Neural cell (in vitro differentiated cells): ENCODE data around the gene ATF1. TPM values are rescaled to one million over a fixed set of nuclear protein-coding genes. Genes with fewer than 3 reads are reported as not detected.
"Not testable (repeated sequence)": the region's sequence is repeated elsewhere in the genome, so short reads cannot be mapped to it uniquely, and the experiment has no call there.

Source experiments
- H2AFZ ChIP-seq: fragments of 200-600, 300-800 bp; sonication (generic), shearing (Covaris generic); 2 replicates; pipeline ENCODE4 v1.6.0; 2014; ENCODE audit warnings: low read depth, mild to moderate bottlenecking, antibody characterized with exemption, low read length, moderate library complexity
- H3F3A ChIP-seq: fragments of 200-600 bp; shearing (Covaris generic); 2 replicates; pipeline ENCODE4 v1.6.1; 2016; ENCODE audit warnings: mild to moderate bottlenecking, moderate library complexity, mixed read lengths, antibody characterized with exemption, low read length; ENCODE audit not compliant: insufficient read depth, poor library complexity, severe bottlenecking
- H3K27ac ChIP-seq: fragments of 200-600, 300-800 bp; sonication (generic), shearing (Covaris generic); 2 replicates; pipeline ENCODE4 v1.5.1; 2014; ENCODE audit warnings: mild to moderate bottlenecking, low read length, moderate library complexity
- H3K27me3 ChIP-seq: fragments of 300-800, 200-600 bp; sonication (generic), shearing (Covaris generic); 2 replicates; pipeline ENCODE4 v1.6.0; 2014; ENCODE audit warnings: mild to moderate bottlenecking, low read depth, low read length, moderate library complexity; ENCODE audit not compliant: insufficient read depth
- H3K36me3 ChIP-seq: fragments of 300-800, 200-600 bp; sonication (generic), shearing (Covaris generic); 2 replicates; pipeline ENCODE4 v1.5.1; 2014; ENCODE audit warnings: mild to moderate bottlenecking, antibody characterized with exemption, low read length, moderate library complexity; ENCODE audit not compliant: insufficient read depth
- H3K4me2 ChIP-seq: fragments of 300-800, 200-600 bp; sonication (generic), shearing (Covaris generic); 2 replicates; pipeline ENCODE4 v1.6.0; 2014; ENCODE audit warnings: mild to moderate bottlenecking, low read length
- H3K4me3 ChIP-seq: fragments of 300-800, 200-600 bp; sonication (generic), shearing (Covaris generic); 2 replicates; pipeline ENCODE4 v1.5.1; 2014; ENCODE audit warnings: mild to moderate bottlenecking, low read length, moderate library complexity
- H3K79me2 ChIP-seq: fragments of 200-600 bp; shearing (Covaris generic); replicated peaks from 2 replicates; pipeline ENCODE4 v1.6.0; 2014; ENCODE audit warnings: mild to moderate bottlenecking, low read length, moderate library complexity; ENCODE audit not compliant: insufficient read depth
- H3K9ac ChIP-seq: fragments of 300-800, 200-600 bp; sonication (generic), shearing (Covaris generic); 2 replicates; pipeline ENCODE4 v1.6.1; 2016; ENCODE audit warnings: mild to moderate bottlenecking, low read length, mixed read lengths
- H3K9me2 ChIP-seq: fragments of 200-600 bp; shearing (Covaris generic); 2 replicates; pipeline ENCODE4 v1.6.1; 2016; ENCODE audit warnings: mild to moderate bottlenecking, low read length, mixed read lengths; ENCODE audit not compliant: insufficient read depth
- H3K9me3 ChIP-seq: fragments of 200-600, 300-800 bp; sonication (generic), shearing (Covaris generic); 2 replicates; pipeline ENCODE4 v1.6.1; 2016; ENCODE audit warnings: mild to moderate bottlenecking, mixed run types, low read length, moderate library complexity, mixed read lengths
- H4K20me1 ChIP-seq: fragments of 200-600 bp; shearing (Covaris generic); 2 replicates; pipeline ENCODE4 v1.6.1; 2016; ENCODE audit warnings: mild to moderate bottlenecking, mixed run types; ENCODE audit not compliant: insufficient read depth
- CTCF ChIP-seq: fragments of 450-650 bp; IDR thresholded peaks from 2 replicates; pipeline ENCODE4 v1.5.1; 2014; ENCODE audit warnings: antibody characterized with exemption, mild to moderate bottlenecking, moderate library complexity; ENCODE audit not compliant: poor library complexity, severe bottlenecking
- EP300 ChIP-seq: fragments of 450-650 bp; conservative IDR thresholded peaks from 2 replicates; pipeline ENCODE4 v1.6.1; 2014; ENCODE audit warnings: antibody characterized with exemption, mild to moderate bottlenecking, moderate library complexity; ENCODE audit not compliant: poor library complexity, severe bottlenecking
- EZH2 ChIP-seq: fragments of 200-600, 300-800 bp; shearing (Covaris generic), sonication (generic); IDR thresholded peaks from 2 replicates; pipeline ENCODE4 v1.6.1; 2014; ENCODE audit warnings: antibody characterized with exemption, low read length, borderline replicate concordance, mild to moderate bottlenecking; ENCODE audit not compliant: insufficient read depth, poor library complexity, severe bottlenecking
- MXI1 ChIP-seq: fragments of 450-650 bp; conservative IDR thresholded peaks from 2 replicates; pipeline ENCODE4 v1.6.1; 2014; ENCODE audit warnings: antibody characterized with exemption, mild to moderate bottlenecking; ENCODE audit not compliant: poor library complexity, severe bottlenecking
- POLR2AphosphoS5 ChIP-seq: IDR thresholded peaks from 2 replicates; pipeline ENCODE4 v1.6.1; 2012
- RAD21 ChIP-seq: fragments of 450-650 bp; conservative IDR thresholded peaks from 2 replicates; pipeline ENCODE4 v1.6.1; 2014; ENCODE audit warnings: antibody characterized with exemption, mild to moderate bottlenecking, moderate library complexity
- REST ChIP-seq: IDR thresholded peaks from 2 replicates; pipeline ENCODE4 v1.6.1; 2012; ENCODE audit warnings: borderline replicate concordance
- SMC3 ChIP-seq: fragments of 450-650 bp; conservative IDR thresholded peaks from 2 replicates; pipeline ENCODE4 v1.6.1; 2014; ENCODE audit warnings: antibody characterized with exemption, mild to moderate bottlenecking, moderate library complexity; ENCODE audit not compliant: poor library complexity
- TAF1 ChIP-seq: IDR thresholded peaks from 2 replicates; pipeline ENCODE4 v1.6.1; 2012; ENCODE audit warnings: low read depth
- polyA plus RNA-seq: library from polyadenylated mRNA; depleted of rRNA; stranded (reverse); fragments of >200 nt; gene quantifications from 2 replicates; pipeline ENCODE4 v1.2.3, GENCODE V29; 2014

ATF1 gene
- polyA plus RNA-seq, 1 donor from 2014 or later = 11.3 TPM

GRCh38 chr12:50822082-50822481 is 58.2 kb downstream of the ATF1 start:
- no peak overlapping the region for H3K4me3 ChIP-seq
- no peaks in the 10 kb centered on the region for H3K79me2 ChIP-seq
- H2AFZ ChIP-seq = no peak overlapping the region
- H3K27me3 ChIP-seq = no peaks in the 10 kb centered on the region
- H3F3A ChIP-seq = no peaks in the 10 kb centered on the region
- no peak for TF ChIP-seq POLR2AphosphoS5
- no peak for TF ChIP-seq CTCF
- TF ChIP-seq REST = no peak
- TF ChIP-seq RAD21 = no peak
- TF ChIP-seq EZH2 = no peak
- no peak for TF ChIP-seq TAF1
- TF ChIP-seq SMC3 = no peak
- TF ChIP-seq MXI1 = no peak
- TF ChIP-seq EP300 = no peak
- no peak overlapping the region for H3K9ac ChIP-seq
- H3K27ac ChIP-seq = no peak overlapping the region
- H3K9me2 ChIP-seq = no peaks in the 10 kb centered on the region
- no peaks in the 10 kb centered on the region for H4K20me1 ChIP-seq
- H3K4me2 ChIP-seq = no peak overlapping the region
- H3K9me3 ChIP-seq = no peaks in the 10 kb centered on the region
- H3K36me3 ChIP-seq = no peaks in the 10 kb centered on the region

- H3K9ac ChIP-seq, H3K79me2 ChIP-seq, H3K36me3 ChIP-seq, H3K4me3 ChIP-seq, H3K9me2 ChIP-seq, H3K4me2 ChIP-seq, H4K20me1 ChIP-seq, H3K27me3 ChIP-seq, H3K9me3 ChIP-seq, H3K27ac ChIP-seq, H3F3A ChIP-seq, H2AFZ ChIP-seq: not testable (repeated sequence)
Measured at GRCh38 chr12:50823724-50824123, 59.8 kb downstream of the ATF1 start.

- no peak overlapping the region for H2AFZ ChIP-seq
- H3K79me2 ChIP-seq = no peaks in the 10 kb centered on the region
- TF ChIP-seq EP300 = no peak
- TF ChIP-seq RAD21 = no peak
- TF ChIP-seq TAF1 = no peak
- no peak for TF ChIP-seq REST
- no peak for TF ChIP-seq CTCF
- TF ChIP-seq EZH2 = no peak
- no peak for TF ChIP-seq MXI1
- no peak for TF ChIP-seq SMC3
- no peak for TF ChIP-seq POLR2AphosphoS5
- no peaks in the 10 kb centered on the region for H3F3A ChIP-seq
- H3K4me3 ChIP-seq = no peak overlapping the region
- no peaks in the 10 kb centered on the region for H3K36me3 ChIP-seq
- no peak overlapping the region for H3K27ac ChIP-seq
- H3K9ac ChIP-seq = no peak overlapping the region
- H3K9me2 ChIP-seq = no peaks in the 10 kb centered on the region
- H3K4me2 ChIP-seq = no peak overlapping the region
- no peaks in the 10 kb centered on the region for H3K27me3 ChIP-seq
- no peaks in the 10 kb centered on the region for H3K9me3 ChIP-seq
- H4K20me1 ChIP-seq = no peaks in the 10 kb centered on the region
Measured at GRCh38 chr12:50824914-50825313, 61.0 kb downstream of the ATF1 start.
